PC-9 (cell line): ENCODE results near the gene TEKTIP1.

Source experiments
- EZH2 ChIP-seq: fragments of 200-600 bp; sonication (generic); IDR thresholded peaks from 2 replicates; pipeline ENCODE4 v1.8.0; 2017; ENCODE audit warnings: antibody characterized with exemption, low read depth
- TF ChIP-seq, protein P1 (sequence below): fragments of 200-600 bp; sonication (generic); conservative IDR thresholded peaks from 2 replicates; pipeline ENCODE4 v1.6.1; 2017; ENCODE audit warnings: mixed run types, antibody characterized with exemption, mild to moderate bottlenecking, moderate library complexity

DNA sequence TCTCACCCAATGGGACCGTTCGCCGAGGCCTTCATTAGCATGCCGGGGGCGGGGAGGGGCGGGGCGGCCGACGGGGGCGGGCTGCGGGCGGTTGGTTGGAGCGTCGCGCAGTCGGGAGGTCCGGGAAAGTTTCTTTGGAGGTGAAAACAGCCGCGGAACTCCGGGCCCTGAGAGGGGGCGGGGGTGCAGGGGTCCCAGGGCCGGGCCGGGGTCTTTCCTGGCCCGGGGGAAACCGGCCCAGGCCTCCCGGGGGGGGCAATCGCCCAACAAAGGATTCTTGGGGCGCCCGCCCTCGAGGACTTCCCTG lies 33.8 kb downstream of the TEKTIP1 start, which contains the start of gene HMG20B:
- TF ChIP-seq, protein P1, sequence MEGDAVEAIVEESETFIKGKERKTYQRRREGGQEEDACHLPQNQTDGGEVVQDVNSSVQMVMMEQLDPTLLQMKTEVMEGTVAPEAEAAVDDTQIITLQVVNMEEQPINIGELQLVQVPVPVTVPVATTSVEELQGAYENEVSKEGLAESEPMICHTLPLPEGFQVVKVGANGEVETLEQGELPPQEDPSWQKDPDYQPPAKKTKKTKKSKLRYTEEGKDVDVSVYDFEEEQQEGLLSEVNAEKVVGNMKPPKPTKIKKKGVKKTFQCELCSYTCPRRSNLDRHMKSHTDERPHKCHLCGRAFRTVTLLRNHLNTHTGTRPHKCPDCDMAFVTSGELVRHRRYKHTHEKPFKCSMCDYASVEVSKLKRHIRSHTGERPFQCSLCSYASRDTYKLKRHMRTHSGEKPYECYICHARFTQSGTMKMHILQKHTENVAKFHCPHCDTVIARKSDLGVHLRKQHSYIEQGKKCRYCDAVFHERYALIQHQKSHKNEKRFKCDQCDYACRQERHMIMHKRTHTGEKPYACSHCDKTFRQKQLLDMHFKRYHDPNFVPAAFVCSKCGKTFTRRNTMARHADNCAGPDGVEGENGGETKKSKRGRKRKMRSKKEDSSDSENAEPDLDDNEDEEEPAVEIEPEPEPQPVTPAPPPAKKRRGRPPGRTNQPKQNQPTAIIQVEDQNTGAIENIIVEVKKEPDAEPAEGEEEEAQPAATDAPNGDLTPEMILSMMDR: no peak
- TF ChIP-seq EZH2: no peak
